H1 (cell line): ENCODE data around the gene ZNF385D. TPM values are rescaled to one million over a fixed set of nuclear protein-coding genes. Genes with fewer than 3 reads are reported as not detected.

Experiments used
- CTCF ChIA-PET: fragments of 300-600 bp; sonication (Branson Sonifier 250); formaldehyde crosslinking; loops from one replicate; lab custom pipeline; 2021; ENCODE audit not compliant: partially characterized antibody; lab: Charles Lee
- POLR2A ChIA-PET: fragments of 300-600 bp; sonication (Branson Sonifier 250); formaldehyde crosslinking; loops from one replicate; lab custom pipeline; 2021; ENCODE audit warnings: inconsistent platforms; ENCODE audit not compliant: partially characterized antibody; lab: Charles Lee
- DNase-seq, 2 experiments: peaks; one replicate each; pipeline versions ENCODE4 v3.0.0 to v3.0.0-alpha.2; 2010 to 2022; ENCODE audit warnings: low spot score in 2 of 2, low read depth in 1 of 2, mixed read lengths in 1 of 2
- FAIRE-seq: peaks from 2 replicates; lab custom pipeline; 2011; peaks lifted over from hg19 to GRCh38; lab: Jason Lieb, UNC
- H2AFZ ChIP-seq: 2 replicates; pipeline ENCODE4 v1.8.1; 2012; ENCODE audit warnings: low read length, inconsistent platforms
- H2AK5ac ChIP-seq: 2 replicates; pipeline ENCODE4 v1.6.1; 2013; ENCODE audit warnings: low read depth, low read length
- H2BK120ac ChIP-seq: replicated peaks from 2 replicates; pipeline ENCODE3; 2013; ENCODE audit warnings: low read depth, low read length, inconsistent platforms
- H2BK12ac ChIP-seq: 2 replicates; pipeline ENCODE4 v1.6.1; 2013; ENCODE audit warnings: low read depth, low read length
- H2BK15ac ChIP-seq: 2 replicates; pipeline ENCODE4 v1.6.1; 2013; ENCODE audit warnings: low read length
- H2BK20ac ChIP-seq: 2 replicates; pipeline ENCODE4 v1.6.1; 2013; ENCODE audit warnings: low read length
- H2BK5ac ChIP-seq: 2 replicates; pipeline ENCODE4 v1.6.1; 2013; ENCODE audit warnings: low read depth, low read length
- H3K14ac ChIP-seq: 2 replicates; pipeline ENCODE4 v1.6.1; 2013; ENCODE audit warnings: inconsistent platforms; ENCODE audit not compliant: insufficient read length
- H3K18ac ChIP-seq: 2 replicates; pipeline ENCODE4 v1.6.1; 2013; ENCODE audit warnings: low read length; ENCODE audit errors: extremely low read depth
- H3K23ac ChIP-seq: 2 replicates; pipeline ENCODE4 v1.6.1; 2013; ENCODE audit warnings: inconsistent platforms; ENCODE audit not compliant: insufficient read length
- H3K23me2 ChIP-seq: 2 replicates; pipeline ENCODE4 v1.6.1; 2013; ENCODE audit warnings: low read depth, low read length
- H3K27ac ChIP-seq: 2 replicates; pipeline ENCODE4 v1.6.1; 2011; ENCODE audit warnings: low read depth, low read length, inconsistent platforms
- H3K27me3 ChIP-seq, 4 experiments: replicated peaks in 1 of 4; 1 replicate in 1 of 4; 2 replicates in 3 of 4; pipeline versions ENCODE4 v1.6.1 to v1.8.1; 2011 to 2013; ENCODE audit warnings: low read length in 3 of 4, mild to moderate bottlenecking in 3 of 4, inconsistent platforms in 2 of 4, mixed read lengths in 2 of 4, moderate library complexity in 1 of 4; ENCODE audit not compliant: control insufficient read depth in 3 of 4, insufficient read depth in 3 of 4; ENCODE audit errors: extremely low read depth in 1 of 4
- H3K36me3 ChIP-seq, 4 experiments: 2 replicates each; pipeline versions ENCODE4 v1.6.1 to v1.8.1; 2011 to 2013; ENCODE audit warnings: mild to moderate bottlenecking in 4 of 4, low read length in 3 of 4, moderate library complexity in 2 of 4, control low read depth in 1 of 4, inconsistent platforms in 1 of 4; ENCODE audit not compliant: insufficient read depth in 4 of 4, control insufficient read depth in 2 of 4
- H3K4ac ChIP-seq: replicated peaks from 2 replicates; pipeline ENCODE3; 2013; ENCODE audit warnings: low read length, low read depth, mixed read lengths, inconsistent platforms; ENCODE audit not compliant: insufficient read length
- H3K4me1 ChIP-seq, 4 experiments: replicated peaks in 1 of 4; 1 replicate in 1 of 4; 2 replicates in 3 of 4; pipeline versions ENCODE4 v1.6.1 to v1.8.1; 2011 to 2013; ENCODE audit warnings: low read length in 3 of 4, inconsistent platforms in 2 of 4, mixed read lengths in 1 of 4; ENCODE audit not compliant: insufficient read depth in 4 of 4, control insufficient read depth in 3 of 4
- H3K4me2 ChIP-seq, 2 experiments: 2 replicates each; pipeline versions ENCODE4 v1.6.1 to v1.8.1; 2011 to 2013; ENCODE audit warnings: low read depth in 2 of 2, low read length in 2 of 2, control low read depth in 1 of 2, inconsistent platforms in 1 of 2, mild to moderate bottlenecking in 1 of 2; ENCODE audit not compliant: insufficient read depth in 1 of 2
- H3K4me3 ChIP-seq, 4 experiments: fragments of 200-600, 300-600 bp in 1 of 4; sonication (generic), shearing (Covaris generic), sonication (Bioruptor Twin) in 1 of 4; 2 replicates each; pipeline versions ENCODE4 v1.5.1 to v1.8.1; 2011 to 2016; ENCODE audit warnings: low read length in 4 of 4, low read depth in 3 of 4, control low read depth in 2 of 4, inconsistent platforms in 2 of 4, mild to moderate bottlenecking in 2 of 4, mixed read lengths in 1 of 4, moderate library complexity in 1 of 4; ENCODE audit not compliant: insufficient read depth in 2 of 4; ENCODE audit errors: extremely low read depth in 1 of 4
- H3K56ac ChIP-seq: replicated peaks from 2 replicates; pipeline ENCODE3; 2013; ENCODE audit warnings: low read depth, mild to moderate bottlenecking, mixed read lengths, low read length, inconsistent platforms; ENCODE audit not compliant: insufficient read length
- H3K79me1 ChIP-seq: 2 replicates; pipeline ENCODE4 v1.6.1; 2013; ENCODE audit warnings: low read depth, low read length, control low read depth
- H3K79me2 ChIP-seq, 2 experiments: 2 replicates each; pipeline versions ENCODE4 v1.6.1 to v1.8.1; 2012 to 2013; ENCODE audit warnings: low read length in 2 of 2, mild to moderate bottlenecking in 2 of 2, inconsistent platforms in 1 of 2; ENCODE audit not compliant: insufficient read depth in 2 of 2, control insufficient read depth in 1 of 2
- H3K9ac ChIP-seq, 4 experiments: replicated peaks in 1 of 4; 1 replicate in 1 of 4; 2 replicates in 3 of 4; pipeline versions ENCODE4 v1.6.1 to v1.8.1; 2011 to 2013; ENCODE audit warnings: low read depth in 3 of 4, low read length in 3 of 4, control low read depth in 2 of 4, mild to moderate bottlenecking in 2 of 4, moderate library complexity in 2 of 4, inconsistent platforms in 1 of 4; ENCODE audit errors: extremely low read depth in 1 of 4
- H3K9me3 ChIP-seq, 2 experiments: 2 replicates each; pipeline versions ENCODE4 v1.6.1 to v1.8.1; 2012 to 2013; ENCODE audit warnings: mild to moderate bottlenecking in 2 of 2, moderate library complexity in 2 of 2, control low read depth in 1 of 2, inconsistent platforms in 1 of 2, low read depth in 1 of 2, low read length in 1 of 2, mixed read lengths in 1 of 2; ENCODE audit not compliant: insufficient read depth in 2 of 2
- H4K20me1 ChIP-seq, 2 experiments: replicated peaks in 1 of 2; 2 replicates each; pipeline versions ENCODE3 to v1.8.1; 2011 to 2013; ENCODE audit warnings: inconsistent platforms in 2 of 2, low read length in 2 of 2, mild to moderate bottlenecking in 1 of 2; ENCODE audit not compliant: insufficient read depth in 2 of 2, control insufficient read depth in 1 of 2
- H4K5ac ChIP-seq: 2 replicates; pipeline ENCODE4 v1.6.1; 2013; ENCODE audit warnings: low read length, low read depth, mixed read lengths, inconsistent platforms; ENCODE audit not compliant: insufficient read length
- H4K8ac ChIP-seq: 2 replicates; pipeline ENCODE4 v1.8.0; 2013; ENCODE audit warnings: mild to moderate bottlenecking, moderate library complexity, low read length, inconsistent platforms; ENCODE audit not compliant: insufficient read depth; ENCODE audit errors: extremely low read depth
- H4K91ac ChIP-seq: replicated peaks from 2 replicates; pipeline ENCODE3; 2013; ENCODE audit warnings: low read length, mixed read lengths, inconsistent platforms; ENCODE audit not compliant: insufficient read length
- NRF1 ChIP-seq: IDR thresholded peaks from 2 replicates; pipeline ENCODE4 v1.6.1; 2011; ENCODE audit warnings: mild to moderate bottlenecking, low read depth, low read length, improper control_type of control experiment
- RXRA ChIP-seq: IDR thresholded peaks from 2 replicates; pipeline ENCODE4 v1.6.1; 2011; ENCODE audit warnings: low read depth, mild to moderate bottlenecking, low read length, moderate library complexity; ENCODE audit not compliant: insufficient read depth
- WGBS, 2 experiments: shearing (Covaris generic) in 1 of 2; methylation state at CpG; one replicate each; pipeline versions ENCODE4 v1.1.6 to v1.1.7; 2013 to 2015; ENCODE audit warnings: low lambda C conversion rate in 2 of 2, mixed read lengths in 2 of 2, inconsistent platforms in 1 of 2, low coverage in 1 of 2, missing lambda C conversion rate in 1 of 2; ENCODE audit not compliant: insufficient replicate concordance in 2 of 2, insufficient coverage in 1 of 2, insufficient read length in 1 of 2; ENCODE audit errors: extremely low coverage in 1 of 2, missing lambda C conversion rate in 1 of 2; 5-methylcytosine and 5-hydroxymethylcytosine counted together
- polyA plus RNA-seq, 7 experiments: library from polyadenylated mRNA; depleted of rRNA in 3 of 7; stranded (reverse) in 5 of 7; unstranded in 2 of 7; fragments of >200 nt in 5 of 7; fragments of 200-250 nt in 2 of 7; gene quantifications; 1 replicate in 5 of 7; 2 replicates in 1 of 7; 4 replicates in 1 of 7; pipeline versions ENCODE4 v1.2.1 to v1.2.3, GENCODE V29; 2011 to 2013; ENCODE audit warnings: missing spikeins in 2 of 7, mixed read lengths in 2 of 7
- total RNA-seq: library from RNA; stranded (reverse); fragmentation: NEBNext Ultra II Directional; extraction: Animal tissue kit (Norgen Biotek cat#: 25700); gene quantifications from 2 replicates; pipeline ENCODE4 v1.2.1, GENCODE V29; 2021

ZNF385D gene
- total and polyA plus RNA-seq, 2 of the 8 experiments (the other 6 are each of a cell fraction or from before 2014, with no cell fraction given) = 5.9 to 10.8 TPM

DNA sequence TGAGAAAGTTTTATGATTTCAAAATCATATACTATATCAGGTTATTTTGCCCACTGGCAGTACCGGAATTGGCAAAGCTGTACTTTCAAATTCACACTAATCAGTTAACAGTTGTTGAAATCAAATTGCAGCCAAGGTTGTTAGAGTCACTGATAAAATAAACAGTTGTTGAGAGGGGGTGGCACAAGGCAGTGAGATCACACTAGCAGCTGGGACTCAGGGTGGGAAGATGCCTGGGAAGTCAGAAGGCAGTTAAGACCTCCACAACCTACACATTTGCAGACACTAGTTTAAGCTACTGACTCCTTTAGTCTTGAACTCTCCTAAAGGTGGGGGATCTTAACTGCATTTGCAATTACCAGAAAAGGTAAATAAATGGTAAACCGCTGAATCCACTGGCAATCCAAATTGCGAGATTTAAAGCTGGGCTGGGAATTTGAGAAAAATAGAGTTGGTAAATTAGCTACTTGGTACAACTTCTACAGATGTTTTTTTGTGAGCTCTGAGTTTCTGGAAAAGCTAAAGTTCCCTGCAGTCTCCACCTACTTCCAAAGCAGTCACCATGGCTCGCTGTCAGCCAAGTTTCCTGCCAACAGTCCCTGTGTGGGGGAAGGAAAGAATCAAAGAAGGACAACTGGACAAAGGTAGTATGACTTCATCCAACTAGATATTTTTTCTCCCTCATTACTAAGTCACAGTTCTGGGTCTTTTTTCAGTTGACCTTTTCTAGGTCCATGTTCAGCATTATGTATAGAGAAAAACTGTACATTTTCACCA is 105.7 kb downstream of the ZNF385D start:
- H3K4me2 ChIP-seq = no peak overlapping the region
- no peak overlapping the region for H2BK20ac ChIP-seq
- no peak for DNase-seq
- no peaks in the 10 kb centered on the region for H4K20me1 ChIP-seq
- no peak overlapping the region for H2AK5ac ChIP-seq
- no peak overlapping the region for H4K91ac ChIP-seq
- H3K4me3 ChIP-seq = no peak overlapping the region
- 0 out of 8 replicates have a peak, but pooled peaks cover 0 to 3% (median 0%) of the 10 kb centered on the region in 4 experiments for H3K36me3 ChIP-seq
- H2BK12ac ChIP-seq = no peak overlapping the region
- 89% methylated on average over 4 of the region's 4 CpGs; no CpG with 5 or more reads in 1 of the 2 experiments for WGBS, 2 experiments
- no peak overlapping the region for H3K14ac ChIP-seq
- no peak overlapping the region for H2BK5ac ChIP-seq
- H4K8ac ChIP-seq = no peak overlapping the region
- no peaks in the 10 kb centered on the region for H3K23me2 ChIP-seq
- H3K27me3 ChIP-seq = no peaks in the 10 kb centered on the region
- POLR2A ChIA-PET = no interaction called here
- H3K18ac ChIP-seq = no peak overlapping the region
- H3K9me3 ChIP-seq = no peaks in the 10 kb centered on the region
- no peak overlapping the region for H3K4ac ChIP-seq
- H3K23ac ChIP-seq = no peak overlapping the region
- peaks cover 0 to 4% (median 2%) of the 10 kb centered on the region in 4 experiments; a peak in 2 of 7 replicates for H3K4me1 ChIP-seq
- H3K27ac ChIP-seq = no peak overlapping the region
- no peak overlapping the region for H4K5ac ChIP-seq
- no peak overlapping the region for H2BK120ac ChIP-seq
- no peak overlapping the region for H2AFZ ChIP-seq
- H3K56ac ChIP-seq = no peak overlapping the region
- no peak overlapping the region for H2BK15ac ChIP-seq
- CTCF ChIA-PET = interaction anchor here (1.8 kb wide), 1 partner anchor 11 kb away, joined by 5 read pairs; no protein-coding TSS in a partner anchor
- H3K79me2 ChIP-seq = no peaks in the 10 kb centered on the region
- H3K9ac ChIP-seq = no peak overlapping the region
- TF ChIP-seq NRF1 (no peak), RXRA (no peak)
- TF ChIP-seq, all 59 proteins: peak for 0
- no peaks in the 10 kb centered on the region for H3K79me1 ChIP-seq
- FAIRE-seq = no peak
